SK-N-SH treated with all-trans-retinoic acid at 6 μM for 48 hours (cell line): ENCODE results near the gene B4GALNT3.

Experiments used
- BACH2 ChIP-seq: fragments of 250-450 bp; sonication (Bioruptor Pico); IDR thresholded peaks from 2 replicates; pipeline ENCODE4 v1.9.0; 2021; ENCODE audit warnings: mild to moderate bottlenecking, borderline replicate concordance
- CREB5 ChIP-seq: fragments of 250-450 bp; sonication (Bioruptor Pico); IDR thresholded peaks from 2 replicates; pipeline ENCODE4 v1.5.1; 2020; ENCODE audit warnings: low read depth, mild to moderate bottlenecking, moderate library complexity
- CSDC2 ChIP-seq: fragments of 250-450 bp; sonication (Bioruptor Pico); IDR thresholded peaks from 2 replicates; pipeline ENCODE4 v1.5.0; 2020; ENCODE audit warnings: mild to moderate bottlenecking, moderate library complexity
- ESRRG ChIP-seq: fragments of 250-450 bp; sonication (Bioruptor Pico); IDR thresholded peaks from 2 replicates; pipeline ENCODE4 v1.6.1; 2021; ENCODE audit warnings: mild to moderate bottlenecking
- GLIS3 ChIP-seq: fragments of 250-450 bp; sonication (Bioruptor Pico); IDR thresholded peaks from 2 replicates; pipeline ENCODE4 v1.5.0; 2020; ENCODE audit warnings: mild to moderate bottlenecking, moderate library complexity
- ISL1 ChIP-seq: fragments of 250-450 bp; sonication (Bioruptor Pico); IDR thresholded peaks from 2 replicates; pipeline ENCODE4 v2.1.2; 2022; ENCODE audit warnings: mild to moderate bottlenecking, moderate library complexity
- PATZ1 ChIP-seq: fragments of 250-450 bp; sonication (Bioruptor Pico); IDR thresholded peaks from 2 replicates; pipeline ENCODE4 v1.8.0; 2020; ENCODE audit warnings: mild to moderate bottlenecking, moderate library complexity, borderline replicate concordance
- POU6F1 ChIP-seq: fragments of 250-450 bp; sonication (Bioruptor Pico); IDR thresholded peaks from 2 replicates; pipeline ENCODE4 v1.8.0; 2021; ENCODE audit warnings: low read depth, mild to moderate bottlenecking, moderate library complexity, borderline replicate concordance
- PPARA ChIP-seq: fragments of 250-450 bp; sonication (Bioruptor Pico); IDR thresholded peaks from 2 replicates; pipeline ENCODE4 v1.5.0; 2020; ENCODE audit warnings: mild to moderate bottlenecking, borderline replicate concordance
- TCF4 ChIP-seq: fragments of 250-450 bp; sonication (Bioruptor Pico); IDR thresholded peaks from 2 replicates; pipeline ENCODE4 v1.8.0; 2021; ENCODE audit warnings: mild to moderate bottlenecking, moderate library complexity, borderline replicate concordance
- TSHZ2 ChIP-seq: fragments of 250-450 bp; sonication (Bioruptor Pico); IDR thresholded peaks from 2 replicates; pipeline ENCODE4 v1.5.0; 2020; ENCODE audit warnings: mild to moderate bottlenecking, moderate library complexity
- ZFP3 ChIP-seq: fragments of 250-450 bp; sonication (Bioruptor Pico); IDR thresholded peaks from 2 replicates; pipeline ENCODE4 v1.5.0; 2020; ENCODE audit warnings: mild to moderate bottlenecking, moderate library complexity
- ZNF70 ChIP-seq: fragments of 450-650 bp; formaldehyde crosslinking; IDR thresholded peaks from 2 replicates; pipeline ENCODE4 v1.5.0; 2020; ENCODE audit warnings: mild to moderate bottlenecking, moderate library complexity

- no peak for TF ChIP-seq ISL1 (CRISPR knock-in tag)
- TF ChIP-seq PATZ1 (CRISPR knock-in tag), result no peak
- no peak for TF ChIP-seq POU6F1 (CRISPR knock-in tag)
- no peak for TF ChIP-seq TSHZ2 (CRISPR knock-in tag)
- no peak for TF ChIP-seq ESRRG (CRISPR knock-in tag)
- TF ChIP-seq CSDC2 (CRISPR knock-in tag), result no peak
- no peak for TF ChIP-seq GLIS3
- TF ChIP-seq ZFP3, result no peak
- no peak for TF ChIP-seq TCF4 (CRISPR knock-in tag)
- no peak for TF ChIP-seq CREB5 (CRISPR knock-in tag)
- no peak for TF ChIP-seq BACH2 (CRISPR knock-in tag)
- TF ChIP-seq ZNF70 (CRISPR knock-in tag), result no peak
- no peak for TF ChIP-seq PPARA (CRISPR knock-in tag)
Observed at GRCh38 chr12:581746-582145, 122.0 kb downstream of the B4GALNT3 start.
